DOHH2 (cell line): ENCODE measurements around the gene DDX43.

Experiments
- CTCF ChIP-seq: fragments of 200-600 bp; sonication (generic); IDR thresholded peaks from one replicate; pipeline ENCODE4 v1.5.1; 2014; ENCODE audit warnings: antibody characterized with exemption, mild to moderate bottlenecking, low read depth, low read length; ENCODE audit not compliant: poor library complexity, severe bottlenecking
- EZH2phosphoT487 ChIP-seq: fragments of 200-600 bp; sonication (generic); IDR thresholded peaks from 2 replicates; pipeline ENCODE4 v1.6.1; 2017; ENCODE audit warnings: borderline replicate concordance, mild to moderate bottlenecking, antibody characterized with exemption, low read length, moderate library complexity, mixed read lengths

- TF ChIP-seq CTCF (no peak), EZH2phosphoT487 (no peak)
Observed at GRCh38 chr6:73389854-73390253, 4.8 kb upstream of the DDX43 start.
